Fibroblast of lung (primary cell): Measurements from ENCODE around the gene MMP14. TPM values are rescaled to one million over a fixed set of nuclear protein-coding genes. Genes with fewer than 3 reads are reported as not detected.

Experiments used
- DNase-seq, 2 donors: peaks; one replicate each; pipeline versions ENCODE4 v3.0.0 to v3.0.0-alpha.2; 2010; ENCODE audit warnings: low read depth in 2 of 2
- H2AFZ ChIP-seq: 2 replicates; pipeline ENCODE4 v1.5.1; 2012; ENCODE audit warnings: low read length, control low read depth, inconsistent platforms
- H3K27ac ChIP-seq: 2 replicates; pipeline ENCODE4 v1.5.1; 2011; ENCODE audit warnings: low read length, control low read depth; ENCODE audit not compliant: insufficient read depth
- H3K27me3 ChIP-seq: 2 replicates; pipeline ENCODE4 v1.5.1; 2011; ENCODE audit warnings: mild to moderate bottlenecking, low read length; ENCODE audit not compliant: control insufficient read depth, insufficient read depth
- H3K36me3 ChIP-seq: 2 replicates; pipeline ENCODE4 v1.5.1; 2011; ENCODE audit warnings: low read length; ENCODE audit not compliant: control insufficient read depth, insufficient read depth
- H3K4me1 ChIP-seq: 2 replicates; pipeline ENCODE4 v1.5.1; 2011; ENCODE audit warnings: low read length; ENCODE audit not compliant: control insufficient read depth, insufficient read depth; ENCODE audit errors: extremely low read depth
- H3K4me2 ChIP-seq: 2 replicates; pipeline ENCODE4 v1.5.1; 2011; ENCODE audit warnings: low read length, control low read depth; ENCODE audit not compliant: insufficient read depth; ENCODE audit errors: extremely low read depth
- H3K4me3 ChIP-seq, 4 experiments: fragments of 200-600 bp in 1 of 4; sonication (generic) in 1 of 4; replicated peaks in 1 of 4; 2 replicates each; pipeline ENCODE4 v1.5.1; 2011 to 2016; ENCODE audit warnings: low read length in 4 of 4, low read depth in 3 of 4, mild to moderate bottlenecking in 3 of 4, control low read depth in 2 of 4, inconsistent platforms in 1 of 4, mixed read lengths in 1 of 4; ENCODE audit not compliant: insufficient read depth in 1 of 4; ENCODE audit errors: control extremely low read depth in 1 of 4
- H3K79me2 ChIP-seq: 2 replicates; pipeline ENCODE4 v1.5.1; 2012; ENCODE audit warnings: mild to moderate bottlenecking, low read length, inconsistent platforms; ENCODE audit not compliant: control insufficient read depth, insufficient read depth
- H3K9ac ChIP-seq: 2 replicates; pipeline ENCODE4 v1.5.1; 2011; ENCODE audit warnings: mild to moderate bottlenecking, low read length, control low read depth; ENCODE audit not compliant: insufficient read depth
- H3K9me3 ChIP-seq: 2 replicates; pipeline ENCODE4 v1.5.1; 2012; ENCODE audit warnings: low read depth, low read length; ENCODE audit not compliant: control insufficient read depth, insufficient read depth
- H4K20me1 ChIP-seq: 2 replicates; pipeline ENCODE4 v1.5.1; 2011; ENCODE audit warnings: low read length; ENCODE audit not compliant: control insufficient read depth, insufficient read depth; ENCODE audit errors: extremely low read depth
- CTCF ChIP-seq, 2 donors: IDR thresholded peaks in 1 of 2; conservative IDR thresholded peaks in 1 of 2; 1 replicate in 1 of 2; 2 replicates in 1 of 2; pipeline ENCODE4 v1.5.1; 2011 to 2012; ENCODE audit warnings: low read length in 2 of 2, control low read depth in 1 of 2, inconsistent platforms in 1 of 2, low read depth in 1 of 2, mild to moderate bottlenecking in 1 of 2
- EZH2 ChIP-seq: IDR thresholded peaks from 2 replicates; pipeline ENCODE4 v1.5.1; 2012; ENCODE audit warnings: low read length, control low read depth, mild to moderate bottlenecking; ENCODE audit errors: missing control alignments
- polyA plus RNA-seq, 2 donors: library from polyadenylated mRNA; depleted of rRNA in 1 of 2; stranded (reverse) in 1 of 2; unstranded in 1 of 2; fragments of >200 nt; gene quantifications; 2 replicates each; pipeline ENCODE4 v1.2.1, GENCODE V29; 2011 to 2012; ENCODE audit warnings: missing spikeins in 1 of 2
- total RNA-seq: library from RNA; depleted of rRNA; stranded (reverse); fragments of >200 nt; gene quantifications from 2 replicates; pipeline ENCODE4 v1.2.1, GENCODE V29; 2014

MMP14 gene
- total and polyA plus RNA-seq, 2 donors (not counting 1 experiment from before 2014, with no cell fraction given), result 375 to 397 TPM

- Histone ChIP-seq H4K20me1 (no peaks in the 10 kb centered on the region), H3K27ac (no peak overlapping the region), H3K9ac (no peak overlapping the region), H3K36me3 (no peaks in the 10 kb centered on the region), H3K4me1 (no peaks in the 10 kb centered on the region), H3K9me3 (no peaks in the 10 kb centered on the region), H3K79me2 (no peaks in the 10 kb centered on the region), H2AFZ (no peak overlapping the region), H3K27me3 (no peaks in the 10 kb centered on the region), H3K4me3 (no peak overlapping the region), H3K4me2 (no peak overlapping the region)
- no peak for TF ChIP-seq EZH2
- TF ChIP-seq CTCF (conservative IDR thresholded peaks at IDR 0.05 in 1 of 2, IDR thresholded peaks at IDR 0.05 in 1 of 2; ENCODE audit: low read depth in 1 of 2, low read length in 2 of 2), result no peak
- DNase-seq, result no peak
These were observed 37.9 kb upstream of the MMP14 start for GRCh38 chr14:22798528-22798927.

GRCh38 chr14:22800346-22800745 is 36.0 kb upstream of the MMP14 start:
- H2AFZ ChIP-seq, result no peak overlapping the region
- no peaks in the 10 kb centered on the region for H4K20me1 ChIP-seq
- H3K27me3 ChIP-seq, result no peaks in the 10 kb centered on the region
- H3K79me2 ChIP-seq, result no peaks in the 10 kb centered on the region
- no peaks in the 10 kb centered on the region for H3K9me3 ChIP-seq
- H3K4me2 ChIP-seq, result no peak overlapping the region
- H3K27ac ChIP-seq, result no peak overlapping the region
- H3K9ac ChIP-seq, result no peak overlapping the region
- TF ChIP-seq CTCF (conservative IDR thresholded peaks at IDR 0.05 in 1 of 2, IDR thresholded peaks at IDR 0.05 in 1 of 2; ENCODE audit: low read depth in 1 of 2, low read length in 2 of 2), result no peak
- TF ChIP-seq EZH2, result no peak
- H3K36me3 ChIP-seq, result no peaks in the 10 kb centered on the region
- H3K4me3 ChIP-seq, result no peak overlapping the region
- no peaks in the 10 kb centered on the region for H3K4me1 ChIP-seq
- DNase-seq, result no peak

- H3K9ac ChIP-seq, result no peak overlapping the region
- H3K4me1 ChIP-seq, result no peaks in the 10 kb centered on the region
- no peaks in the 10 kb centered on the region for H3K9me3 ChIP-seq
- TF ChIP-seq EZH2 (no peak), CTCF (conservative IDR thresholded peaks at IDR 0.05 in 1 of 2, IDR thresholded peaks at IDR 0.05 in 1 of 2; ENCODE audit: low read depth in 1 of 2, low read length in 2 of 2) (no peak)
- no peaks in the 10 kb centered on the region for H3K79me2 ChIP-seq
- no peaks in the 10 kb centered on the region for H4K20me1 ChIP-seq
- DNase-seq, result no peak
- H3K4me2 ChIP-seq, result no peak overlapping the region
- no peaks in the 10 kb centered on the region for H3K27me3 ChIP-seq
- H3K27ac ChIP-seq, result no peak overlapping the region
- no peak overlapping the region for H2AFZ ChIP-seq
- H3K4me3 ChIP-seq, result no peak overlapping the region
- no peaks in the 10 kb centered on the region for H3K36me3 ChIP-seq
These were observed 34.7 kb upstream of the MMP14 start for GRCh38 chr14:22801716-22802115.
